Astrocyte (in vitro differentiated cells and primary cell): ENCODE data around the gene PCYT1A.

Experiments used
- CTCF ChIP-seq: IDR thresholded peaks from 2 replicates; pipeline ENCODE4 v1.5.1; 2011; ENCODE audit warnings: low read depth, mild to moderate bottlenecking, inconsistent platforms, low read length, moderate library complexity; ENCODE audit not compliant: insufficient read depth
- EZH2 ChIP-seq: IDR thresholded peaks from 2 replicates; pipeline ENCODE4 v1.6.1; 2012; ENCODE audit warnings: mild to moderate bottlenecking, low read length, inconsistent platforms; ENCODE audit not compliant: insufficient read depth

GRCh38 chr3:196332168-196332567 lies 44.6 kb upstream of the PCYT1A start:
- no peak for TF ChIP-seq CTCF
- TF ChIP-seq EZH2, result no peak
